Astrocyte (in vitro differentiated cells and primary cell): Measurements from ENCODE around the gene GNAQ. TPM values are rescaled to one million over a fixed set of nuclear protein-coding genes. Genes with fewer than 3 reads are reported as not detected.

Source experiments
- DNase-seq: peaks from one replicate; pipeline ENCODE4 v3.0.0-alpha.2; 2010; ENCODE audit warnings: low read depth
- FAIRE-seq: peaks from 2 replicates; lab custom pipeline; 2011; peaks lifted over from hg19 to GRCh38; lab: Jason Lieb, UNC
- H2AFZ ChIP-seq: 2 replicates; pipeline ENCODE4 v1.6.0; 2012; ENCODE audit warnings: low read depth, low read length, inconsistent platforms
- H3K27ac ChIP-seq: 2 replicates; pipeline ENCODE4 v1.5.1; 2011; ENCODE audit warnings: low read depth, low read length, inconsistent platforms
- H3K27me3 ChIP-seq: 2 replicates; pipeline ENCODE4 v1.6.0; 2011; ENCODE audit warnings: low read length, inconsistent platforms; ENCODE audit not compliant: insufficient read depth
- H3K36me3 ChIP-seq: 2 replicates; pipeline ENCODE4 v1.5.1; 2011; ENCODE audit warnings: low read length, inconsistent platforms; ENCODE audit not compliant: insufficient read depth
- H3K4me1 ChIP-seq: 2 replicates; pipeline ENCODE4 v1.5.1; 2011; ENCODE audit warnings: low read length, inconsistent platforms; ENCODE audit not compliant: insufficient read depth
- H3K4me2 ChIP-seq: 2 replicates; pipeline ENCODE4 v1.6.0; 2012; ENCODE audit warnings: low read length, inconsistent platforms
- H3K4me3 ChIP-seq: 2 replicates; pipeline ENCODE4 v1.5.1; 2011; ENCODE audit warnings: low read depth, mild to moderate bottlenecking, low read length, inconsistent platforms; ENCODE audit not compliant: insufficient read depth
- H3K79me2 ChIP-seq: 2 replicates; pipeline ENCODE4 v1.6.0; 2012; ENCODE audit warnings: mild to moderate bottlenecking, low read length, inconsistent platforms; ENCODE audit not compliant: insufficient read depth
- H3K9ac ChIP-seq: 2 replicates; pipeline ENCODE4 v1.6.0; 2012; ENCODE audit warnings: mild to moderate bottlenecking, low read length, inconsistent platforms
- H3K9me3 ChIP-seq: 2 replicates; pipeline ENCODE4 v1.5.1; 2012; ENCODE audit warnings: low read depth, mild to moderate bottlenecking, low read length, inconsistent platforms; ENCODE audit not compliant: insufficient read depth
- H4K20me1 ChIP-seq: 2 replicates; pipeline ENCODE4 v1.6.0; 2012; ENCODE audit warnings: low read length, inconsistent platforms; ENCODE audit not compliant: insufficient read depth
- H3K27ac Mint-ChIP-seq: one replicate; pipeline ENCODE4 v1.8.0; 2021; ENCODE audit warnings: mild to moderate bottlenecking, mixed read lengths; ENCODE audit not compliant: unreplicated experiment
- H3K27me3 Mint-ChIP-seq: one replicate; pipeline ENCODE4 v1.8.0; 2021; ENCODE audit warnings: low read depth, mixed read lengths; ENCODE audit not compliant: unreplicated experiment
- H3K36me3 Mint-ChIP-seq: one replicate; pipeline ENCODE4 v1.8.0; 2021; ENCODE audit warnings: low read depth, mixed read lengths; ENCODE audit not compliant: unreplicated experiment
- H3K4me1 Mint-ChIP-seq: one replicate; pipeline ENCODE4 v1.8.0; 2021; ENCODE audit warnings: low read depth, mixed read lengths; ENCODE audit not compliant: unreplicated experiment
- H3K4me3 Mint-ChIP-seq: one replicate; pipeline ENCODE4 v1.8.0; 2021; ENCODE audit warnings: mild to moderate bottlenecking, moderate library complexity, mixed read lengths; ENCODE audit not compliant: unreplicated experiment
- H3K9me3 Mint-ChIP-seq: one replicate; pipeline ENCODE4 v1.8.0; 2021; ENCODE audit warnings: mild to moderate bottlenecking, mixed read lengths; ENCODE audit not compliant: unreplicated experiment
- EZH2 ChIP-seq: IDR thresholded peaks from 2 replicates; pipeline ENCODE4 v1.6.1; 2012; ENCODE audit warnings: mild to moderate bottlenecking, low read length, inconsistent platforms; ENCODE audit not compliant: insufficient read depth
- total RNA-seq: library from RNA; stranded (reverse); gene quantifications from 2 replicates; pipeline ENCODE4 v1.2.1, GENCODE V29; 2021
- TF ChIP-seq, protein P1 (sequence below): IDR thresholded peaks from 2 replicates; pipeline ENCODE4 v1.5.1; 2011; ENCODE audit warnings: low read depth, mild to moderate bottlenecking, inconsistent platforms, low read length, moderate library complexity; ENCODE audit not compliant: insufficient read depth

GNAQ gene
- total RNA-seq, 1 donor from 2014 or later = 74.9 TPM

DNA sequence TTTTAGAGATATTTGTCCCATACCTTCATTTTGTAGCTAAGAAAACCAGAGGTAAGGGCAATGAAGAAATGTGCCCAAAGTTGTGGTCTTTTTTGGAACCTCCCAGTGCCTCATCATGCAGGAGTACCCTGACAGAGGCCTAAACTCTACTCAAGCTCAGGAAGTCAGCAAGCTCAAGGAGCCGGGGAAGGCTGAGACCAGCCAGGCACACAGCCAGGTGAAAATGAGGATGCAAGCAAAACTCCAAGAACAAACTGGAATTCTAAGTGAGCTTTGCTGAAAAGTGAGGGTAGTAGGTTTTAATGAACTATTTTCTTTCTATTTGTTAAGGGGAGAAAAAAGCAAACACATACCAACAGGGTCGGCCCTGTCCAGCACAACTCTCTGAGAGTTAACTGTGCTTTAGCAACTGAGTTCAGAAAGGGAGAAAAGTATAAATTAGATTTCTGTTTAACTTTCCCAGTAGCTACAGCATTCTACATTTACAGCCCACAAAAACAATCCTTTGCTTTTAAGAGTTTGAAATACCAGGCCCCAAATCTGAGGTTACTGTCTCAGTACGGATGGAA lies 146.4 kb downstream of the GNAQ start:
- peaks cover 11% of the 10 kb centered on the region for H3K79me2 ChIP-seq
- Mint-ChIP-seq H3K27ac (no peak overlapping the region), H3K4me3 (peak overlapping the region; percentile 27), H3K27me3 (no peaks in the 10 kb centered on the region), H3K36me3 (peaks cover 2% of the 10 kb centered on the region), H3K9me3 (no peaks in the 10 kb centered on the region), H3K4me1 (peaks cover 27% of the 10 kb centered on the region)
- peak overlapping the region; percentile 79 for H3K4me2 ChIP-seq
- TF ChIP-seq EZH2 = no peak
- TF ChIP-seq, protein P1, sequence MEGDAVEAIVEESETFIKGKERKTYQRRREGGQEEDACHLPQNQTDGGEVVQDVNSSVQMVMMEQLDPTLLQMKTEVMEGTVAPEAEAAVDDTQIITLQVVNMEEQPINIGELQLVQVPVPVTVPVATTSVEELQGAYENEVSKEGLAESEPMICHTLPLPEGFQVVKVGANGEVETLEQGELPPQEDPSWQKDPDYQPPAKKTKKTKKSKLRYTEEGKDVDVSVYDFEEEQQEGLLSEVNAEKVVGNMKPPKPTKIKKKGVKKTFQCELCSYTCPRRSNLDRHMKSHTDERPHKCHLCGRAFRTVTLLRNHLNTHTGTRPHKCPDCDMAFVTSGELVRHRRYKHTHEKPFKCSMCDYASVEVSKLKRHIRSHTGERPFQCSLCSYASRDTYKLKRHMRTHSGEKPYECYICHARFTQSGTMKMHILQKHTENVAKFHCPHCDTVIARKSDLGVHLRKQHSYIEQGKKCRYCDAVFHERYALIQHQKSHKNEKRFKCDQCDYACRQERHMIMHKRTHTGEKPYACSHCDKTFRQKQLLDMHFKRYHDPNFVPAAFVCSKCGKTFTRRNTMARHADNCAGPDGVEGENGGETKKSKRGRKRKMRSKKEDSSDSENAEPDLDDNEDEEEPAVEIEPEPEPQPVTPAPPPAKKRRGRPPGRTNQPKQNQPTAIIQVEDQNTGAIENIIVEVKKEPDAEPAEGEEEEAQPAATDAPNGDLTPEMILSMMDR = no peak
- H3K9ac ChIP-seq = no peak overlapping the region
- H3K36me3 ChIP-seq = no peaks in the 10 kb centered on the region
- no peaks in the 10 kb centered on the region for H3K9me3 ChIP-seq
- FAIRE-seq (no peak), DNase-seq (no peak)
- H3K4me1 ChIP-seq = peaks cover 16% of the 10 kb centered on the region
- H3K27ac ChIP-seq = no peak overlapping the region
- H3K27me3 ChIP-seq = no peaks in the 10 kb centered on the region
- peaks cover 21% of the 10 kb centered on the region for H4K20me1 ChIP-seq
- no peak overlapping the region for H3K4me3 ChIP-seq
- no peak overlapping the region for H2AFZ ChIP-seq

DNA sequence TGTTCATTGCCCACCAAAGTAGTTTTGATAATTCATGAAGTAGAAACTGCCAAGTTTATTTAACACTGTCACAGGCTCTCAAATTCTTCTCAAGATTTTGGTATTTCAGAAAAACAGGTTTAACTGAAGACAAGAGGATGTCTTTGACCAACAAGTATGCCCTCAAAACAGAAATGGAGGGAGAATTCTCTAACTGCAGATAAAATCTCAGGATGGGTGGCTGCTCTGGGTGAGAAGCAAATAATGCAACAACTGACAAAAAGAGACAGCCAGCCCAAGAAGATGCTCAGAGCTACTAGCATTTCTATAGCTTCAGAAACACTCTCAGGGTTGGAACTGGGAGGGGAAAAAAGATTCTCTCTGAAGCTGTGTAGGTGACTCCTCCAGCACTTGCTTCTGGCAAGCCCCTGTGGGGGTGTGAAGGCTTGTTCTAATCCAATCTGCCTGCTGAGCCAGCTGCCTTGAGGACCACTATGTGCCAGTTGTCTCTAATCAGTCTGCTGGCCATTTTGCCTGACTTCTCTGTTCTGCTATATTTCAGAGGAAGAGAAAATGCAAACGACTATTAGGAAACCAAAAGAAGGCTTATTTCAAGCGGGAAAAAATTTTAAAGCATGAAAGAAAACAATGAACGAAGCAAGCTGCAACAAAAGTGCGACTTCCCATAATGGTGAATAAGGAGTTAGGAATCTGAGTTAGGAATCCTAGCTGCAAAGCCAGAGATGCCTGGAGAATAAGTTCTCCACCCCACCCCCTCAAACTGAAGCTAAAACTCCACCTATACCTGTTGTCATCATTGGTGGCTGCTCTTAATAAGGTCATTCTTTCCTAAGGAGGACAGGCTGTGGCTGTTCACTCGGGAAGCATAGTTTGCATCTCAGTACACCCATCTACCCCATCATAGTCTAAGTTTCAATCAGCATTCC lies 147.5 kb downstream of the GNAQ start:
- peak overlapping the region; percentile 84 for H3K27ac Mint-ChIP-seq
- no peaks in the 10 kb centered on the region for H3K27me3 Mint-ChIP-seq
- peak; percentile 71 for DNase-seq
- peak overlapping the region; percentile 11 for H3K27ac ChIP-seq
- H3K36me3 Mint-ChIP-seq = peaks cover 2% of the 10 kb centered on the region
- peak overlapping the region; percentile 6 for H3K9ac ChIP-seq
- H3K4me1 ChIP-seq = peaks cover 16% of the 10 kb centered on the region
- H3K79me2 ChIP-seq = peaks cover 11% of the 10 kb centered on the region
- no peaks in the 10 kb centered on the region for H3K36me3 ChIP-seq
- TF ChIP-seq, protein P1 = no peak
- TF ChIP-seq EZH2 = no peak
- no peaks in the 10 kb centered on the region for H3K9me3 Mint-ChIP-seq
- no peaks in the 10 kb centered on the region for H3K9me3 ChIP-seq
- H3K4me2 ChIP-seq = peak overlapping the region; percentile 79
- no peaks in the 10 kb centered on the region for H3K27me3 ChIP-seq
- H4K20me1 ChIP-seq = peaks cover 21% of the 10 kb centered on the region
- H3K4me1 Mint-ChIP-seq = peaks cover 27% of the 10 kb centered on the region
- FAIRE-seq = no peak
- H3K4me3 Mint-ChIP-seq = no peak overlapping the region
- H3K4me3 ChIP-seq = no peak overlapping the region
- no peak overlapping the region for H2AFZ ChIP-seq
